Parathyroid adenoma (tissue), 2 donors: Measurements from ENCODE around the gene MYEOV.

ENCODE experiments used
- H2AFZ ChIP-seq: fragments of 300-600 bp; sonication (generic); one replicate; pipeline ENCODE4 v1.7.0; 2017; ENCODE audit warnings: antibody characterized with exemption, mild to moderate bottlenecking
- H3K27ac ChIP-seq: fragments of 300-600 bp; sonication (generic); one replicate; pipeline ENCODE4 v1.7.0; 2017
- H3K27me3 ChIP-seq: fragments of 300-600 bp; sonication (generic); one replicate; pipeline ENCODE4 v1.7.0; 2017; ENCODE audit warnings: low read length; ENCODE audit not compliant: control insufficient read depth, insufficient read depth
- H3K36me3 ChIP-seq: fragments of 300-600 bp; sonication (generic); one replicate; pipeline ENCODE4 v1.7.0; 2017; ENCODE audit warnings: low read length; ENCODE audit not compliant: control insufficient read depth, insufficient read depth
- H3K4me1 ChIP-seq: fragments of 300-600 bp; sonication (generic); one replicate; pipeline ENCODE4 v1.7.0; 2017; ENCODE audit warnings: control low read depth
- H3K4me2 ChIP-seq: fragments of 300-600 bp; sonication (generic); one replicate; pipeline ENCODE4 v1.7.0; 2017; ENCODE audit warnings: low read length
- H3K4me3 ChIP-seq: fragments of 300-600 bp; sonication (generic); one replicate; pipeline ENCODE4 v1.7.0; 2017; ENCODE audit warnings: low read depth, low read length
- H3K79me2 ChIP-seq: fragments of 300-600 bp; sonication (generic); one replicate; pipeline ENCODE4 v1.7.0; 2017; ENCODE audit warnings: control low read depth
- H3K9ac ChIP-seq: fragments of 300-600 bp; sonication (generic); one replicate; pipeline ENCODE4 v1.7.0; 2017; ENCODE audit warnings: mild to moderate bottlenecking
- H3K9me3 ChIP-seq: fragments of 300-600 bp; sonication (generic); one replicate; pipeline ENCODE4 v1.7.0; 2017; ENCODE audit warnings: low read length; ENCODE audit not compliant: control insufficient read depth
- TF ChIP-seq, protein P1 (sequence below): fragments of 300-600 bp; sonication (generic); IDR thresholded peaks from one replicate; pipeline ENCODE4 v1.7.0; 2017; ENCODE audit warnings: antibody characterized with exemption, mild to moderate bottlenecking
- donor health status: primary hyperparathyroidism.

The MYEOV gene

GRCh38 chr11:69283446-69283845, 10.5 kb upstream of the MYEOV start:
- Histone ChIP-seq H3K4me1 (no peaks in the 10 kb centered on the region), H3K4me3 (no peak overlapping the region), H2AFZ (no peak overlapping the region), H3K27ac (no peak overlapping the region), H3K36me3 (no peaks in the 10 kb centered on the region), H3K4me2 (no peak overlapping the region), H3K9me3 (no peaks in the 10 kb centered on the region), H3K79me2 (no peaks in the 10 kb centered on the region), H3K9ac (no peak overlapping the region), H3K27me3 (no peaks in the 10 kb centered on the region)
- TF ChIP-seq, protein P1, sequence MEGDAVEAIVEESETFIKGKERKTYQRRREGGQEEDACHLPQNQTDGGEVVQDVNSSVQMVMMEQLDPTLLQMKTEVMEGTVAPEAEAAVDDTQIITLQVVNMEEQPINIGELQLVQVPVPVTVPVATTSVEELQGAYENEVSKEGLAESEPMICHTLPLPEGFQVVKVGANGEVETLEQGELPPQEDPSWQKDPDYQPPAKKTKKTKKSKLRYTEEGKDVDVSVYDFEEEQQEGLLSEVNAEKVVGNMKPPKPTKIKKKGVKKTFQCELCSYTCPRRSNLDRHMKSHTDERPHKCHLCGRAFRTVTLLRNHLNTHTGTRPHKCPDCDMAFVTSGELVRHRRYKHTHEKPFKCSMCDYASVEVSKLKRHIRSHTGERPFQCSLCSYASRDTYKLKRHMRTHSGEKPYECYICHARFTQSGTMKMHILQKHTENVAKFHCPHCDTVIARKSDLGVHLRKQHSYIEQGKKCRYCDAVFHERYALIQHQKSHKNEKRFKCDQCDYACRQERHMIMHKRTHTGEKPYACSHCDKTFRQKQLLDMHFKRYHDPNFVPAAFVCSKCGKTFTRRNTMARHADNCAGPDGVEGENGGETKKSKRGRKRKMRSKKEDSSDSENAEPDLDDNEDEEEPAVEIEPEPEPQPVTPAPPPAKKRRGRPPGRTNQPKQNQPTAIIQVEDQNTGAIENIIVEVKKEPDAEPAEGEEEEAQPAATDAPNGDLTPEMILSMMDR, result no peak

GRCh38 chr11:69284081-69284511, 9.9 kb upstream of the MYEOV start:
- no peak overlapping the region for H3K9ac ChIP-seq
- no peak overlapping the region for H3K4me2 ChIP-seq
- no peaks in the 10 kb centered on the region for H3K4me1 ChIP-seq
- no peaks in the 10 kb centered on the region for H3K79me2 ChIP-seq
- H3K27ac ChIP-seq, result no peak overlapping the region
- no peaks in the 10 kb centered on the region for H3K9me3 ChIP-seq
- H3K4me3 ChIP-seq, result no peak overlapping the region
- H3K36me3 ChIP-seq, result no peaks in the 10 kb centered on the region
- no peaks in the 10 kb centered on the region for H3K27me3 ChIP-seq
- TF ChIP-seq, protein P1, result no peak
- no peak overlapping the region for H2AFZ ChIP-seq

- Histone ChIP-seq H3K27ac (no peak overlapping the region), H3K4me2 (no peak overlapping the region), H2AFZ (no peak overlapping the region), H3K4me1 (no peaks in the 10 kb centered on the region), H3K9me3 (no peaks in the 10 kb centered on the region), H3K9ac (no peak overlapping the region), H3K36me3 (no peaks in the 10 kb centered on the region), H3K4me3 (no peak overlapping the region), H3K27me3 (no peaks in the 10 kb centered on the region), H3K79me2 (no peaks in the 10 kb centered on the region)
- TF ChIP-seq, protein P1, result no peak
Measured at GRCh38 chr11:69285091-69285490, 8.9 kb upstream of the MYEOV start.

DNA sequence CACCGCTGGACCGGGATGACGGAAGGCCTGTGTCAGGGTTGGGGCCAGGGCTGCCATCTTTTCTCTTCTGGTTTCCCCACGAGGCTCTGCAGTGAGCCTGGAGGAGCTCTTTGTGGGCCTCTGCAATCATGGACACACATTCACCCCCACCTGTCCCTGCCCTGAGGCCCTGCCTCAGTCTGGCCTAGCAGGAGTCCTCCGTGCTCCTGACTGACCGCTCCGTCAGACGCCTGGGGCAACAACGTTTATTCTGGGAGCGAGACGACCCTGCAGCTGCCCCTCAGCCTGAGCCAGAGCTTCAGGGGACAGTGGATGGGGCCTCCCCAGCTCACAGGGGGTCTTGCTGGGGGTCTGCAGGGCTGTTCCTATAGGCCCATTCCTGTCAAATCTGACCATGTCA, 8.2 kb upstream of the MYEOV start:
- Histone ChIP-seq H3K9me3 (no peaks in the 10 kb centered on the region), H3K36me3 (no peaks in the 10 kb centered on the region), H3K9ac (no peak overlapping the region), H2AFZ (no peak overlapping the region), H3K79me2 (no peaks in the 10 kb centered on the region), H3K27ac (no peak overlapping the region), H3K4me1 (no peaks in the 10 kb centered on the region), H3K4me2 (no peak overlapping the region), H3K4me3 (no peak overlapping the region), H3K27me3 (no peaks in the 10 kb centered on the region)
- TF ChIP-seq, protein P1, result no peak
